Stimulated activated CD8-positive, alpha-beta memory T cell treated with anti-CD3 and anti-CD28 coated beads, Interleukin-2, amount 100 ng/mL, for 48 hours (primary cell): Measurements from ENCODE around the gene UBE2K.
"Not testable (repeated sequence)": the region's sequence is repeated elsewhere in the genome, so short reads cannot be mapped to it uniquely, and the experiment has no call there.

Experiments used
- DNase-seq, 2 donors: peaks; one replicate each; pipeline ENCODE4 v3.0.0-alpha.2; 2020; ENCODE audit warnings: low read depth in 2 of 2

Gene UBE2K, protein sequence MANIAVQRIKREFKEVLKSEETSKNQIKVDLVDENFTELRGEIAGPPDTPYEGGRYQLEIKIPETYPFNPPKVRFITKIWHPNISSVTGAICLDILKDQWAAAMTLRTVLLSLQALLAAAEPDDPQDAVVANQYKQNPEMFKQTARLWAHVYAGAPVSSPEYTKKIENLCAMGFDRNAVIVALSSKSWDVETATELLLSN

DNA sequence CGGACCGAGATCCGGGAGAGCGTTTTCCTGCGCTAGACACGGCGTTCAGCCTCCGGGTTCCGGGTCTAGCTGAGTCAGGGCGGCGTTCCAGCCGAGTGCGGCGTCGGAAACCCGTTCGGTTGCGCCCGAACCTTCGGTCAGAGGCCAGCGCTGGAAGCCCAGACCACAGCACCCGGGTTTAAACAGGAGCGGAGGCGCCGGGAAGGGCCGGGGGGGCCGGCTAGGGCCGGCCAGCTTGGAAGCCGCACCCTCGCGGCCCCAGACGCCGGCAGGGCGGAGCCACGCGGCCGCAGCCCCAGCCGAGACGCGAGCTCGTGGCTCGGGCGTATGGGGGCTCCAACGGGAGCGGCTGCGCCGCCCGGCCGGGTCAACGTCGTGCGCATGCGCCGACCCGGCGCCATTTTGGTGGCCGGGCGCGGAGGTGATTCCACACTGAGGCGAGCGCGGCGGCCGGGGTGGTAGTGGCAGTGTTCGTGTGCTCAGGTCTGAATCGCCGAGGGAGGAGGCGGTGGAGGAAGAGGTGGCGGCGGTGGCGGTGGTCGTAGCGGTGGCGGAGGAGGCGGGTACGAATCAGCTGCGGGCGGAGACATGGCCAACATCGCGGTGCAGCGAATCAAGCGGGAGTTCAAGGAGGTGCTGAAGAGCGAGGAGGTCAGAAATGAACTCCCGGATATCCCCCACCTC, at the start of gene UBE2K:
UBE2K (plus strand) TSS at position 397 of the 684 bp plus-strand sequence; CDS start at position 589, 192 bp downstream.
- DNase-seq, result peak; percentile 85 to 91

DNA sequence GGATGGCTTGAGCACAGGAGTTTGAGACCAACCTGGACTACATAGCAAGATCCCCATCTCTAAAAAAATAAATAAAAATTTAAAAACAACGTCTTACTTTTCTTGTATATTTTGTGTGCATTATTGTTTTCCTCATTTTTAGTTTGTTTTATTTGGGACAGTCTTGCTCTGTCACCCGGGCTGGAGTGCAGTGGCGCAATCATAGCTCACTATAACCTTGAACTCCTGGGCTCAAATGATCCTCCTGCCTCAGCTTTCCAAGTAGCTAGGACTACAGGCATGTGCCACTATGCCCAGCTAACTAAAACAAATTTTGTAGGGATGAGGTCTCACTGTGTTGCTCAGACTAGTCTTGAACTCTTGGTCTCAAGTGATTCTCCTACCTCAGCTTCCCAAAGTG, 49.7 kb upstream of the UBE2K start:
- DNase-seq, result no peak

DNA sequence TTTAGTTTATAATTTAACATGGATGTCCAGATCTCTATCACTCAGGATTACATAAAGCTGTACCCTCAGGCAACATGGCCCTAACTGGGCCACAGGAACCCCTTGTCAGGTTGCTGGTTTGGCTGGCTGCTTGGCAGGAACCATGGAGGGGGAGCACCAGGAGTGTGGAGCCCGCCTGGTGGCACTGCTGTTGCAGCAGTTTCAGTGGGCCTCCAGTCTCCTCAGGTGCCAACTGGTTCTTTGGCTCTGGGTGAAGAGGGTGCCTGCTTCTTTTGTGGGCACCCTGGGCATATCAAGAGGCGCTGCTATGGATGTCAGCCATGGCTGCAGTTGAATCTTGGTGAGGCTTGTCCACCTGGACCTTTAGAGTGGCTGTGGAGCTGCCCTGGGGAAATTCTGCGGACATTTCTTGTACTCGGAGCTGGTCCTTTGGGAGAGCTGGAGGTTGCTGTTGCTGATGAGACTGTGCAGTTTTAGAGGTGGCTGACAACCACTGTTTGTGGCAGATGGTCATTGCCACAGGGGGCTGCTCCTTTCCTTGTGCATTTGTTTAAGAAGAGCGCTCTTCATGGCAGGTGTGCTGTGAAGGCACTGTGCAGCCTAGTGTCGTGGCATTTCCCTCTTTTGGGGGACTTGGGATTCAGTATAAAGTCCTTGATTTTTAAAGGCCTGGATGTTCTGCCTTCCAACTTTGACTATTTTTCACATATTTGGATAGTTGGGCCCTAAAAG, 48.9 kb upstream of the UBE2K start:
- no peak for DNase-seq

DNA sequence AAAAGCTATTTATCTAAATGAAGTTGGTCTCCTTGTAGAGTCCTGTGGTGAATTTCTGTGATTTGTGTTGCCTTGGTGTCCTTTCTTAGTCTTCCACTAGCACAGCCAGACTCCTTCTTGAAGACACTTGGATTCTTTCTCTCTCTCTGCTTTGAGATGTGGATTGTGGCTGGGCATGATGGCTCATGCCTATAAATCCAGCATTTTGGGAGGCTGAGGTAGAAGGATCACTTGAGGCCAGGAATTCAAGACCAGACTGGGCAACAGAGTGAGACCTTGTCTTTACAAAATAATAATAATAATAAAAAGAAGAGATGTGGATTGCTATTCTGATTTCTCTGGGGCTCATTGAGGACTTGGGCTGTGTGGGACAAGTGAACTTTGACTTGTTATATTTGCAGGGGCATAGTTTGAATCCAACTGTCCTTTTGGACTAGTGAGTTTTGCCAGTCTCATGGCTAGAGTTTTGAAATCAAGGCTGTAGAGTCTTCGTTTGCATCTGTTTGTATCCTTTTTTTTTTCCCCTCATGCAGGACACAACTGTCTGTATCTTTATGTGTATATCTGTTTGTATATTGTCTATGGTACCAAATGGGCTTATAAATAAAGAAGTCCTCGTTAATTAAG, 48.2 kb upstream of the UBE2K start:
- DNase-seq, result no peak

DNA sequence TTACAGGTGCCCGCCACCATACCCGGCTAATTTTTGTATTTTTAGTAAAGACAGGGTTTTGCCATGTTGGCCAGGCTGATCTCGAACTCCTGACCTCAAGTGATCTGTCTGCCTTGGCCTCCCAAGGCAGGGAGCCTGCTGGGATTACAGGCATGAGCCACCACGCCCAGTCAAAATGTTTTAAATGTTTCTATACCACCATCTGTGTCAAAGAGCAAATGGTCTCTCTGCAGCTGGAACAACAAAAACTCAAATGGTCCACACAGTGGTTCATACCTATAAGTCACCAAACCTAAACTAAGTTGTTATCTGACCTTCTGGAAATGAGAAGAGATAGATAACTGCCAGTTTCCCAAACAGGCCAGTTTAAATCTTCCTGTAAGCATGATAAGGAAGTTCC, 46.4 kb upstream of the UBE2K start:
- DNase-seq, result not testable (repeated sequence)

DNA sequence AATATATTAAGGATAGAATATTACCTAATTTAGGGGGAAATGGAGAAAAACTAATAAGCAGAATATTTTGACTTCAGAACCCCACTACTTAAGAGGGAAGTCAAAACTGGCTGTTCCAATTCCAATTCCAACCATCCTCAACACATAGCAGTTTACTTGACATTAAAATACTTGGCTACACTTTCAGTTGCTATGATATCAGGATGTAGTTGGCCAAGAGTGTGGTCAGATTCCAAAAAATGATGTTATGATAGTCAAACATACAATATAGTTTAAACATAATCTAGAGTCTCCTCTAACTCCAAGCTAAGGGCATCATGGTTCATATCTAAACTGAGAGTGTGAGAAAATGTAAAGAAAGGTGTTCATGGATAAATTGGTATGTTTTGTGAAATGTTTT, 42.7 kb upstream of the UBE2K start:
- no peak for DNase-seq

DNA sequence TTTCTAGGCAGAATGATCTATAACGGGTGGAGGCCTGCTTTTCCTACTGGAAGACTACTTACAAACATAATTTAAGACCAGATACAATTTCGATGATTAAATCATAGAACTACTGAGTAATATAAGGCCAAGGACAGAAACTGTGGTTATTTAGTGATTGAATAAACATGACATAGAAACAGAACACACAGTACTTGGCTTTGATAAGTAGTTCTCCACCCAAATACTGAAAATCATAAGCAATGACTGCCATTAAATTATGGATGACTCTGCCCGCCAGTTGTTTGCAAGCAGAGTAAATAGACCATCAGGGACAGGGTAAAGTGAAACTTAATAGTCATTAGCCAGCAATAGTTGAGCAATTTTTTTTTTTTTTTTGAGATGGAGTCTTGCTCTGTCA, 42.1 kb upstream of the UBE2K start:
- DNase-seq, result no peak

DNA sequence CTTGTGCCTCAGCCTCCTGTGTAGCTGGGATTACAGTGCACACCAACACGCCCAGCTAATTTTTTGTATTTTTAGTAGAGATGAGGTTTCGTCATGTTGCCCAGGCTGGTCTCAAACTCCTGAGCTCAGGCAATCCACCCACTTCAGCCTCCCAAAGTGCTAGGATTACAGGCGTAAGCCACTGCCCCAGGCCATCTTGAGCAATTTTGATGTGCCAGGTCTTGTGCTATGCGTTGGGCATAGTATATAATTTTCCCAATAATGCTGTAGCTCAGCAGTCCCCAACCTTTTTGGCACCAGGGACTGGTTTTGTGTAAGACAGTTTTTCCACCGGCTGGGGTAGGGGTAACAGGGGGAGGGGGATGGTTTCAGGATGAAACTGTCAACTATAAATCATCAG, 41.3 kb upstream of the UBE2K start:
- not testable (repeated sequence) for DNase-seq

DNA sequence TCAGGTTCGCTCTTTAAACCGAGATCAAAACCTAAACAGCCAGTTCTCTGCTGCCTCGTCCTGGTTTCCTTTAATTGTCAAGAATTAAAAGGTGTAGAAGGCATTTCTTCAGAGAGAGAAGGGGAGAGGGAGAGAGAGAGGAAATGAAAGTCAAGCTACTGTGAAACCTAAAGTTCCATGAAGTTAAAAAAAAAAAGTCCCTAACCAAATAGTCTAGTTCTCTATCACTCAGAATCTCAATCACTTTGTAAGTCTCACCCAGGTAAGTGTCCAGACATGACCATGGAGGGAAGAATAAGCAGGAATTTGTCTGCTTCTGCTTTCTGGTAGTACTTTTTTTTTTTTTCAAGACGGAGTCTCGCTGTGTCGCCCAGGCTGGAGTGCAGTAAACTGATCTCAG, 40.5 kb upstream of the UBE2K start:
- DNase-seq, result no peak

DNA sequence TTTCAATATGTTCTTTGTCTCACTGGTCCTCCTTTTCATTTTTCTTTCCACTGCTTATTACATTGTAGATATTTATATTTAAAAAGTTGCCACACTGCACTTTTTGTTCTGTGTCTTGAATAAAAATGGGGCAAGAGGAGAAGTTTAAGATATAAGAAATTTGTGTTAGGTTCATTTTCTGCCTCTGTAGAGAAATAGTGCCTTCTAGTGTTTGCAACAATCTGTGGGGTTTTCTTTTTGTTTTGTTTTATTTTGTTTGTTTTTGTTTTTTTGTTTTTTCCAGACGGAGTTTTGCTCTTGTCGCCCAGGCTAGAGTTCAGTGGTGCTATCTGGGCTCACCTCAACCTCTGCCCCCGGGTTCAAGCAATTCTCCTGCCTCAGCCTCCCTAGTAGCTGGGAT, 39.2 kb upstream of the UBE2K start:
- DNase-seq, result no peak

DNA sequence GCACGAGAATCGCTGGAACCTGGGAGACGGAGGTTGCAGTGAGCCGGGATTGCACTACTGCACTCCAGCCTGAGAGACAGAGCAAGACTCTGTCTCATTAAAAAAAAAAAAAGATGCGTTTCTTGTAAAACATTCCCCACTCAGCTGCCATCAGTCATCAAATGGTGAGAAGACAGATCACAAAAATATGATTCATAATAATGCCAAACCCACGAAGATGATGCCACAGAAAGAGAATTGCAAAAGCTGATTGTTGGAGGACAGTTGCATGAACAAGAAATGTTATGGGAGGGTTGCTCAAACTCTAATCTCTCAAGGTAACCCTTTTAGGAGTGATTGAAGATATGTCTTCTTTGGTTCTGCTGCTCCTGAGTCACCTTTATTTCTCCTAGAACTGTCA, 37.9 kb upstream of the UBE2K start:
- no peak for DNase-seq

DNA sequence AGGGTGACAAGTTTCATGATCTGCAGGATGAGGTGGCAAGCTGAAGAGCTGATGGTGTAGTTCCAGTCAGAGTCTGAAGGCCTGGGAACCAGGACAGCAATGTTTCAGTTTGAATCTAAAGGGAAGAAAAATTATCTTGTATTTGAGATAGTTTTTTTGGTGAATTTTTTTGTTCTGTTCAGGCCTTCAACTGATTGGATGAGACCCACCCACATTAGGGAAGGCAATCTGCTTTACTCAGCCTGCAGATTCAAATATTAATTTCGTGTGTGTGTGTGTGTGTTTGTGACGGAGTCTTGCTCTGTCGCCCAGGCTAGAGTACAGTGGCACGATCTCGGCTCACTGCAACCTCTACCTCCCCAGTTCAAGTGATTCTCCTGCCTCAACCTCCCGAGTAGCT, 37.2 kb upstream of the UBE2K start:
- DNase-seq, result no peak

DNA sequence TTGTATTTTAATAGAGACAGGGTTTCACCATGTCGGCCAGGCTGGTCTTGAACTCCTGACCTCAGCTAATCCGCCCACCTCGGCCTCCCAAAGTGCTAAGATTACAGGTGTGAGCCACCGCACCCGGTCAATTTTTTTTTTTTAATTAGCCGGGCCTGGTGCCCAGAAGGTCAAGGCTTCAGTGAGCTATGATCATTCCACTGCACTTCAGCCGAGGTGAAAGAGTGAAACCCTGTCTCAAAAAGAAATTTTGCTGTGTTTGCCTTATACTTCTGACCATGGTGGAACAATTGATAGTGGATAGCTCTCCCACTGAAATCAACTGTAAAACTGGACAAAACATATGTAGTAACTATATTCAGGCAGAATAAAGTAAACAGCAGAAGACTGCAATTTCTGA, 35.3 kb upstream of the UBE2K start:
- no peak for DNase-seq

DNA sequence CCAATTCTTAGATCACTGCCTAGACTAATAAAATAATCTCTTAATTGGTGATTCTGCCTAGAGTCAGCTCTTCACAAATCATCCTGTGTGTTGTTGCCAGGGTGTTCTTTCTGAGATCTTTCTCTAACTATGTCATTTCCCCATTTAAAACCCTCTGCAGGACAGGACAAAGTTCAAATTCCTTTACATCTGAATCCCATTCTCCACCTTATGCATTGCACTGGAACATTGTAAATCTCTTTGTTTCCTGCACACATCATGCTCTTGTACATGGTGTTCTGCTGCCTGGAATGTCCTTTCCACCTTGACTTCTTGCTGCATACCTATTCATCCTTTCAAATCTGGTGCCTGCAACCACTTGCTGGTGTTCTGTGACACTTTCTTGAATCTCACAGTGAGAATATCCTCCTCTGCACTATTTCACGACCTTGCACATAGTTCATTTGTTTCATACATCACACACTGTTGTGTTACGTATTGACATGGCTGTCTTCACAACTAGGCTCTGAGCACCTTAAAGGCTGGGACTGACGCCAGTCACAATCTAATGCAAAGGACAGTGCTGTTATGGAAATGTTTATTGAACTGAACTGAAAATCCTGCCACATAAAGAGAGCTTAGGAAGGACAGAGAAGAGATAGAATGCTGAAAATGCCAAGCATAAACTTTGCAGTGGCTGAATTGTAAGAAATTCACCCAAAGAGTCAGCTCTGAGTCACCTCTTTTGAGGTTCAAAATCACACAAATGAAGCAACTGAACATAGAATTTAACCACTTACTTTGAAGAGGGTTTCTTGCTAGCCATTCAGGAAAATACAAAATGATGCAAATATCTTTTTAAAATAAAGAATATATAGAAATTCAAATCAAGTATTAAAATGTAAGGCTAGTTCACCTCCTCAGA, 32.9 kb upstream of the UBE2K start:
- DNase-seq, result no peak

DNA sequence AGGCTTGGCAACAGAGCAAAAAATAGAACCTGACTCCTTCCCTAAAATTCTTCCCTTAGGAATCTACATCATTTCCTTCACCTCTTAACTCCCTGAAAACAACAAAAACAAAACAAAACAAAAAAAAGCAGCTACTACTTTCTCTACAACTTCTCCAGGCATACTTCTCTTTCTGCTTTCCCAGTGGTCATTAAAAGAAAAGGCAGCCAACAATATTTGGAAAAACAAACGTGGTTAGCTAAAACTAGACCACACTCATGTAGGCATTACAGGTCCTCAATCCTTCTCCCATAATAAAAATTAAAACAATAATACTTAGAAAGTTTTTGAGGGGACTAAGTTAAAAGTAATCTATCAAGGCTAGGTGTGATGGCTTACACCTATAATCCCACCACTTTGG, 30.2 kb upstream of the UBE2K start:
- DNase-seq, result no peak

DNA sequence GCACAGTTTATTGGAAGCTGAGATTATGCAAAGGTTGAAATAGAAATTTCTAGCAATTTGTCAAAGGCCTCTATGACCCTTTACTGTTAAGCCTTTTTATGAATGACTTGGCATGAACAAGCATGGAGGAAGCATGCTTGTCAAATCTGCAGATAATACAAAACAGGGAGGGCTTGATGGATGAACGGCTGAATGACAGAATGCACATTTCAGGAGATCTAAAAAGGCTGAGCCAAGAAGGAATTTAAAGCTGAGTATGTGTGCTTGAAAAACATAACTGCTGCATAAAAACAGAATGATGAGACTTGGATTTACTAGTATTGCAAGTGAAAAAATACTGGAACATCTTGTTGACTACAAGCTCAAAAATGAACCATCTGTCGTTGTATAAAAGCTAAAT, 29.0 kb upstream of the UBE2K start:
- no peak for DNase-seq

DNA sequence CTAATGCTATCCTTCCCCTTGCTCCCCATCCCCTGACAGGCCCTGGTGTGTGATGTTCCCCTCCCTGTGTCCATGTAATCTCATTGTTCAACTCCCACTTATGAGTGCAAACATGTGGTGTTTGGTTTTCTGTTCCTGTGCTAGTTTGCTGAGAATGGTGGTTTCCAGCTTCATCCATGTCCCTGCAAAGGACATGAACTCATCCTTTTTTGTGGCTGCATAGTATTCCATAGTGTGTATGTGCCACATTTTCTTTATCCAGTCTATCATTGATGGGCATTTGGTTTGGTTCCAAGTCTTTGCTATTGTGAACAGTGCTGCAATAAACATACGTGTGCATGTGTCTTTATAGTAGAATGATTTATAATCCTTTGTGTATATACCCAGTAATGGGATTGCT, 27.6 kb upstream of the UBE2K start:
- DNase-seq, result not testable (repeated sequence)

DNA sequence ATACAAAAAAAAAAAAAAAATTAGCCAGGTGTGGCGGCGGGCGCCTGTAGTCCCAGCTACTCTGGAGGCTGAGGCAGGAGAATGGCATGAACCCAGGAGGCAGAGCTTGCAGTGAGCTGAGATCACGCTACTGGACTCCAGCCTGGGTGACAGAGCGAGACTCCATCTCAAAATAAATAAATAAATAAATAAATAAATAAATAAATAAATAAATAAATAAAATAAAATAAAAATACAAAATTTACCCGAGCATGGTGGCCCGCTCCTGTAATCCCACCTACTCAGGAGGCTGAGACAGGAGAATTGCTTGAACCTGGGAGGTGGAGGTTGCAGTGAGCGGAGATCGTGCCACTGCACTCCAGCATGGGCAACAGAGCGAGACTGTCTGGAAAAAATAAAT, 22.3 kb upstream of the UBE2K start:
- not testable (repeated sequence) for DNase-seq

DNA sequence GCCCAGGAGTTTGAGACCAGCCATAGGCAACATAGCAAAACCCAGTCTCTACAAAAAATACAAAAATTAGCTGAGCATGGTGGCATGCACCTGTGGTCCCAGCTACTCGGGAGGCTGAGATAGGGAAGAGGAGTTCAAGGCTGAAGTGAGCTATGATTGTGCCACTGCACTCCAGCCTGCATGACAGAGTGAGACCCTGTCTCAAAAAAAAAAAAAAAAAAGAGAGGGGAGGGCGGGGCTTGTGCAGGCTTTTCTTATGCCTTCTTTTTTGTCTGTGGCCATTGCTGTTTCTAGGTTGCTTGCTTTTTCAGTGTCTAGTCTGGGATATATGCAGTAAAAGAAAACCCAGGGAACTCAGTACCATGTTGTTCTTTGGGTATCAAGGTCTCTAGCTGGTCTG, 16.9 kb upstream of the UBE2K start:
- DNase-seq, result not testable (repeated sequence)

DNA sequence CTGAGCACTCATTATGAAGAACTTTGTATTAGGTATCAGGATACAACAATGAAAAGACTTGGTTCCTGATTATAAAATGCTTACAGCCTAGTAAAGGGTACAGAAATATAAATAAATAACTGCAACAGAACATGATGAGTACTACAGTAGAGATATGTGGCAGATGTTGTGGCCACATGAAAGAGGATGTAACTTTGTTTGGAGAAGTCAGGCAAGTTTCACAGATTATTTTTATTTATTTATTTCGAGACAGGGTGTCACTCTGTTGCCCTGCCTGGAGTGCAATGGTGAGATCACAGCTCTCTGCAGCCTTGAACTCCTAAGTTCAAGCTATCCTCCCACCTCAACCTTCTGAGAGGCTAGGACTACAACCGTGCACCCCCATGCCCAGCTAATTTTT, 15.8 kb upstream of the UBE2K start:
- no peak for DNase-seq

DNA sequence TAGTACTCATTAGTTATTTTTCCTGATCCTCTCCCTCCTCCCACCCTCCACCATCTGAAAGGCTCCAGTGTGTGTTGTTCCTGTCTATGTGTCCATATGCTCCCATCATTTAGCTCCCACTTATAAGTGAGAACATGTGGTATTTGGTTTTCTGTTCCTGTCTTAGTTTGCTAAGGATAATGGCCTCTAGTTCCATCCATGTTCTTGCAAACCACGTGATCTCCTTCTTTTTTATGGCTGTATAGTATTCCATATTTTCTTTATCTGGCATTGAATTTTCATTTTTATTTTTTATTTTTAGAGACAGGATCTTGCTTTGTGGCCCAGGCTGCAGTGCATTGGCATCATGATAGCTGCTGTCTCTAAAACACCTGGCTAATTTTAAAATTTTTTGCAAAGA, 11.9 kb upstream of the UBE2K start:
- no peak for DNase-seq

DNA sequence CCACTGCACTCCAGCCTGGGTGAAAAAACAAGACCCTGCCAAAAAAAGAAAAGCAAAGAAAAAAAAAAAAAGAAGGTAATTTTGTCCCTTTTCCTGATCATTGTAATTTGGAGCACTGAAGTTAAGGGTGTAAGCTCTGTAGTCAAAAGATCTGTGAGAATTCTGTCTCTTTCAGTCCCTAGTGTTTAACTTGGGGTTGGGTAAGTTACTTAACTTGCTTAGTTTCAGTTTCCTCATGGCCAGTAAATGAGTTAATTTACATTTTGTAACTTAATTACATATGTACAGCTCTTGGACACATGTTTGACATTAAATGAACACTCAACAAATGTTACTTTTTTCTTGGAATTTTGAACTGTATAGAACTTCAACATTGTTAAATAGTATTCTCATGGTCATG, 10.9 kb upstream of the UBE2K start:
- DNase-seq, result no peak
